H54 (cell line): ENCODE measurements around the gene ANGEL1.
A peak's percentile ranks its signal among the peaks of the same experiment; 100 is the strongest.

Experiments used
- DNase-seq: peaks from one replicate; pipeline ENCODE4 v3.0.0; 2011; ENCODE audit warnings: low spot score, mixed read lengths; ENCODE audit not compliant: insufficient read length
- FAIRE-seq: peaks from 3 replicates; lab custom pipeline; 2011; peaks lifted over from hg19 to GRCh38; lab: Jason Lieb, UNC
- POLR2A ChIP-seq: IDR thresholded peaks from 2 replicates; pipeline ENCODE4 v1.6.1; 2011; ENCODE audit warnings: low read depth, mild to moderate bottlenecking, low read length

The ANGEL1 gene

GRCh38 chr14:76779221-76780057, 33.2 kb downstream of the ANGEL1 start:
- FAIRE-seq (no peak), DNase-seq (no peak)
- TF ChIP-seq POLR2A: no peak

- FAIRE-seq: no peak
- TF ChIP-seq POLR2A: no peak
- DNase-seq: no peak
Measured at GRCh38 chr14:76778546-76779215, 34.0 kb downstream of the ANGEL1 start.

GRCh38 chr14:76777721-76778120, 35.0 kb downstream of the ANGEL1 start:
- no peak for FAIRE-seq
- TF ChIP-seq POLR2A: no peak
- DNase-seq: no peak

GRCh38 chr14:76776428-76777251, 36.0 kb downstream of the ANGEL1 start:
- no peak for TF ChIP-seq POLR2A
- DNase-seq (no peak), FAIRE-seq (no peak)

GRCh38 chr14:76775695-76776427, 36.8 kb downstream of the ANGEL1 start:
- FAIRE-seq (no peak), DNase-seq (no peak)
- TF ChIP-seq POLR2A: no peak

GRCh38 chr14:76774821-76775694, 37.6 kb downstream of the ANGEL1 start:
- DNase-seq (no peak), FAIRE-seq (no peak)
- TF ChIP-seq POLR2A: no peak

- no peak for FAIRE-seq
- no peak for TF ChIP-seq POLR2A
- DNase-seq: no peak
Measured at GRCh38 chr14:76773956-76774820, 38.5 kb downstream of the ANGEL1 start.

GRCh38 chr14:76773188-76773885, 39.3 kb downstream of the ANGEL1 start:
- TF ChIP-seq POLR2A: no peak
- peak; percentile 69 for DNase-seq
- no peak for FAIRE-seq

- FAIRE-seq: no peak
Measured at GRCh38 chr14:76772300-76773187, 40.1 kb downstream of the ANGEL1 start.

GRCh38 chr14:76771437-76771980, 41.2 kb downstream of the ANGEL1 start:
- no peak for TF ChIP-seq POLR2A
- DNase-seq (no peak), FAIRE-seq (no peak)

More at GRCh38 chr14:76772300-76773187, 40.1 kb downstream of the ANGEL1 start:
- no peak for TF ChIP-seq POLR2A
- no peak for DNase-seq
